ENCODE data around the gene KCNK18.
"Not testable (repeated sequence)": the region's sequence is repeated elsewhere in the genome, so short reads cannot be mapped to it uniquely, and the experiment has no call there.

Gene KCNK18

GRCh38 chr10:117222976-117223692, 25.8 kb downstream of the KCNK18 start:
- no peak for DNase-seq

- DNase-seq: no peak
Observed at GRCh38 chr10:117223693-117224430, 26.6 kb downstream of the KCNK18 start.

GRCh38 chr10:117224881-117225280, 27.6 kb downstream of the KCNK18 start:
- no peak for DNase-seq

- DNase-seq: no peak
Observed at GRCh38 chr10:117226813-117227451, 29.6 kb downstream of the KCNK18 start.

GRCh38 chr10:117228210-117228609, 30.9 kb downstream of the KCNK18 start:
- DNase-seq: no peak

GRCh38 chr10:117230107-117230506, 32.8 kb downstream of the KCNK18 start:
- DNase-seq: not testable (repeated sequence)

- DNase-seq: no peak
Observed at GRCh38 chr10:117237401-117237991, 40.2 kb downstream of the KCNK18 start.

GRCh38 chr10:117239051-117239450, 41.8 kb downstream of the KCNK18 start:
- no peak for DNase-seq

- DNase-seq: no peak
Observed at GRCh38 chr10:117239721-117240620, 42.7 kb downstream of the KCNK18 start.

- DNase-seq: no peak
Observed at GRCh38 chr10:117240621-117241529, 43.6 kb downstream of the KCNK18 start, which contains the start of gene SLC18A2. TSS of gene SLC18A2 (plus strand) at chr10:117241114. CDS start at chr10:117241694, 580 bp downstream.

GRCh38 chr10:117241541-117242462, 44.5 kb downstream of the KCNK18 start:
- no peak for DNase-seq

GRCh38 chr10:117242463-117242832, 45.2 kb downstream of the KCNK18 start:
- DNase-seq: no peak

GRCh38 chr10:117246997-117247671, 49.8 kb downstream of the KCNK18 start:
- DNase-seq: no peak

GRCh38 chr10:117248750-117249465, 51.6 kb downstream of the KCNK18 start:
- no peak for DNase-seq

GRCh38 chr10:117249493-117250093, 52.3 kb downstream of the KCNK18 start:
- no peak for DNase-seq

- DNase-seq: no peak
Observed at GRCh38 chr10:117250411-117250810, 53.1 kb downstream of the KCNK18 start.

- no peak for DNase-seq
Observed at GRCh38 chr10:117253908-117254307, 56.6 kb downstream of the KCNK18 start.

GRCh38 chr10:117254338-117254737, 57.0 kb downstream of the KCNK18 start:
- DNase-seq: no peak

Measured in activated CD4-positive, alpha-beta T cell treated with anti-CD3 and anti-CD28 coated beads for 1 hour (primary cell).